HEK293 (cell line): ENCODE measurements around the gene TOM1L2.

Experiments
- CTCF ChIA-PET: fragments of 350-600 bp; formaldehyde crosslinking; extraction: SDS; loops from one replicate; lab custom pipeline; 2021; ENCODE audit warnings: antibody characterized with exemption; lab: Yijun Ruan, JAX
- POLR2A ChIA-PET: fragments of 300-600 bp; formaldehyde crosslinking; extraction: SDS; loops from one replicate; lab custom pipeline; 2020; ENCODE audit warnings: antibody characterized with exemption, inconsistent platforms; lab: Yijun Ruan, JAX
- H3K27ac ChIP-seq: fragments of 200-500 bp; sonication (Bioruptor generic); 2 replicates; pipeline ENCODE4 v1.5.1; 2014; ENCODE audit warnings: low read depth, low read length, control low read depth, inconsistent platforms; ENCODE audit errors: extremely low read depth
- H3K36me3 ChIP-seq, 2 experiments: fragments of 200-500 bp in 1 of 2; sonication (Bioruptor generic) in 1 of 2; 1 replicate in 1 of 2; 2 replicates in 1 of 2; pipeline ENCODE4 v1.5.1; 2014 to 2017; ENCODE audit warnings: inconsistent platforms in 2 of 2, low read length in 2 of 2; ENCODE audit not compliant: control insufficient read depth in 2 of 2, insufficient read depth in 1 of 2
- H3K4me1 ChIP-seq: fragments of 200-500 bp; sonication (Bioruptor generic); 2 replicates; pipeline ENCODE4 v1.5.1; 2014; ENCODE audit warnings: mild to moderate bottlenecking, low read length, inconsistent platforms; ENCODE audit not compliant: control insufficient read depth, insufficient read depth
- H3K4me3 ChIP-seq: 2 replicates; pipeline ENCODE4 v1.5.1; 2011; ENCODE audit warnings: low read depth, mild to moderate bottlenecking, control low read depth, low read length, moderate library complexity
- H3K9me3 ChIP-seq: fragments of 200-500 bp; sonication (Bioruptor generic); 2 replicates; pipeline ENCODE4 v1.5.1; 2014; ENCODE audit warnings: low read depth, low read length, inconsistent platforms; ENCODE audit not compliant: control insufficient read depth, insufficient read depth
- GLIS1 ChIP-seq: fragments of 450-650 bp; formaldehyde crosslinking; IDR thresholded peaks from 2 replicates; pipeline ENCODE4 v1.5.1; 2016; ENCODE audit warnings: missing biosample characterization, missing genetic modification characterization
- KLF10 ChIP-seq: fragments of 450-650 bp; IDR thresholded peaks from 2 replicates; pipeline ENCODE4 v1.5.1; 2018; ENCODE audit warnings: missing biosample characterization, mild to moderate bottlenecking, missing genetic modification characterization
- KLF8 ChIP-seq: fragments of 450-650 bp; formaldehyde crosslinking; IDR thresholded peaks from 2 replicates; pipeline ENCODE4 v1.5.1; 2016; ENCODE audit warnings: missing biosample characterization, missing genetic modification characterization
- OSR2 ChIP-seq: fragments of 450-650 bp; formaldehyde crosslinking; IDR thresholded peaks from 2 replicates; pipeline ENCODE4 v1.5.1; 2016; ENCODE audit warnings: missing biosample characterization, missing genetic modification characterization
- PATZ1 ChIP-seq: fragments of 450-650 bp; formaldehyde crosslinking; IDR thresholded peaks from 2 replicates; pipeline ENCODE4 v1.5.1; 2016; ENCODE audit warnings: missing biosample characterization, missing genetic modification characterization
- SALL2 ChIP-seq: fragments of 450-650 bp; formaldehyde crosslinking; IDR thresholded peaks from 2 replicates; pipeline ENCODE4 v1.5.0; 2017; ENCODE audit warnings: missing biosample characterization, mild to moderate bottlenecking, missing genetic modification characterization, borderline replicate concordance
- SCRT1 ChIP-seq: fragments of 450-650 bp; formaldehyde crosslinking; IDR thresholded peaks from 2 replicates; pipeline ENCODE4 v1.5.1; 2016; ENCODE audit warnings: missing biosample characterization, missing genetic modification characterization, borderline replicate concordance
- TCF7L2 ChIP-seq: IDR thresholded peaks from 2 replicates; pipeline ENCODE4 v1.6.1; 2011; ENCODE audit warnings: low read depth, mild to moderate bottlenecking, inconsistent platforms, low read length, moderate library complexity, borderline replicate concordance
- TRIM28 ChIP-seq: IDR thresholded peaks from 2 replicates; pipeline ENCODE4 v1.6.1; 2011; ENCODE audit warnings: low read length, control low read depth, borderline replicate concordance
- YY1 ChIP-seq: fragments of 450-650 bp; formaldehyde crosslinking; IDR thresholded peaks from 2 replicates; pipeline ENCODE4 v1.5.1; 2018; ENCODE audit warnings: missing biosample characterization, missing genetic modification characterization
- ZBTB20 ChIP-seq: fragments of 450-650 bp; formaldehyde crosslinking; IDR thresholded peaks from 2 replicates; pipeline ENCODE4 v1.5.1; 2016; ENCODE audit warnings: missing biosample characterization, missing genetic modification characterization
- ZBTB21 ChIP-seq: fragments of 450-650 bp; formaldehyde crosslinking; IDR thresholded peaks from 2 replicates; pipeline ENCODE4 v1.5.1; 2017; ENCODE audit warnings: missing biosample characterization, missing genetic modification characterization
- ZBTB8A ChIP-seq: fragments of 450-650 bp; formaldehyde crosslinking; IDR thresholded peaks from 2 replicates; pipeline ENCODE4 v1.5.1; 2016; ENCODE audit warnings: missing biosample characterization, missing genetic modification characterization
- ZNF16 ChIP-seq: fragments of 450-650 bp; formaldehyde crosslinking; IDR thresholded peaks from 2 replicates; pipeline ENCODE4 v1.5.1; 2016; ENCODE audit warnings: low read depth, missing biosample characterization, missing genetic modification characterization
- ZNF169 ChIP-seq: fragments of 450-650 bp; formaldehyde crosslinking; IDR thresholded peaks from 2 replicates; pipeline ENCODE4 v1.5.1; 2016; ENCODE audit warnings: missing biosample characterization, missing genetic modification characterization
- ZNF248 ChIP-seq: fragments of 450-650 bp; formaldehyde crosslinking; IDR thresholded peaks from 2 replicates; pipeline ENCODE4 v1.5.1; 2017; ENCODE audit warnings: missing biosample characterization, missing genetic modification characterization
- ZNF335 ChIP-seq: fragments of 450-650 bp; formaldehyde crosslinking; conservative IDR thresholded peaks from 2 replicates; pipeline ENCODE4 v1.5.1; 2016; ENCODE audit warnings: missing biosample characterization, missing genetic modification characterization
- TF ChIP-seq, protein P1 (sequence below): fragments of 450-650 bp; formaldehyde crosslinking; IDR thresholded peaks from 2 replicates; pipeline ENCODE4 v1.5.1; 2016; ENCODE audit warnings: missing biosample characterization, missing genetic modification characterization
- TF ChIP-seq, protein P2 (sequence below): fragments of 450-650 bp; formaldehyde crosslinking; IDR thresholded peaks from 2 replicates; pipeline ENCODE4 v1.5.1; 2016; ENCODE audit warnings: missing biosample characterization, missing genetic modification characterization, low read depth
- TF ChIP-seq, protein P3 (sequence below): fragments of 450-650 bp; formaldehyde crosslinking; IDR thresholded peaks from 2 replicates; pipeline ENCODE4; 2016; ENCODE audit warnings: missing biosample characterization, missing genetic modification characterization
- TF ChIP-seq, protein P4 (sequence below): fragments of 450-650 bp; formaldehyde crosslinking; IDR thresholded peaks from 2 replicates; pipeline ENCODE4 v1.5.1; 2016; ENCODE audit warnings: missing biosample characterization, missing genetic modification characterization, borderline replicate concordance

Gene TOM1L2

GRCh38 chr17:17934214-17934613 lies 38.0 kb downstream of the TOM1L2 start (continued):
- TF ChIP-seq, protein P1, sequence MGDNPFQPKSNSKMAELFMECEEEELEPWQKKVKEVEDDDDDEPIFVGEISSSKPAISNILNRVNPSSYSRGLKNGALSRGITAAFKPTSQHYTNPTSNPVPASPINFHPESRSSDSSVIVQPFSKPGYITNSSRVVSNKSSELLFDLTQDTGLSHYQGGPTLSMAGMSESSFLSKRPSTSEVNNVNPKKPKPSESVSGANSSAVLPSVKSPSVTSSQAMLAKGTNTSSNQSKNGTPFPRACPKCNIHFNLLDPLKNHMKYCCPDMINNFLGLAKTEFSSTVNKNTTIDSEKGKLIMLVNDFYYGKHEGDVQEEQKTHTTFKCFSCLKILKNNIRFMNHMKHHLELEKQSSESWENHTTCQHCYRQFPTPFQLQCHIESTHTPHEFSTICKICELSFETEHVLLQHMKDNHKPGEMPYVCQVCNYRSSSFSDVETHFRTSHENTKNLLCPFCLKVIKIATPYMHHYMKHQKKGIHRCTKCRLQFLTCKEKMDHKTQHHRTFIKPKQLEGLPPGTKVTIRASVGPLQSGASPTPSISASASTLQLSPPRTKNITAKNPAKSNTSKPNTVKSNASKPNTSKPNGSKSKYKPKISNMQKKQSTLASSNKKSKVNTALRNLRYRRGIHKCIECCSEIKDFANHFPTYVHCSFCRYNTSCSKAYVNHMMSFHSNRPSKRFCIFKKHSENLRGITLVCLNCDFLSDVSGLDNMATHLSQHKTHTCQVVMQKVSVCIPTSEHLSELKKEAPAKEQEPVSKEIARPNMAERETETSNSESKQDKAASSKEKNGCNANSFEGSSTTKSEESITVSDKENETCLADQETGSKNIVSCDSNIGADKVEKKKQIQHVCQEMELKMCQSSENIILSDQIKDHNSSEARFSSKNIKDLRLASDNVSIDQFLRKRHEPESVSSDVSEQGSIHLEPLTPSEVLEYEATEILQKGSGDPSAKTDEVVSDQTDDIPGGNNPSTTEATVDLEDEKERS (tag by site-specific recombination): no peak
- TF ChIP-seq KLF10 (tag by site-specific recombination) (no peak), ZBTB21 (0 out of 2 replicates have a peak, but pooled peaks have one; percentile 51), ZNF169 (no peak), KLF8 (no peak), PATZ1 (tag by site-specific recombination) (peak; percentile 31; the same call in 1 of the 2 replicates), GLIS1 (tag by site-specific recombination) (peak; percentile 72), YY1 (tag by site-specific recombination) (no peak), OSR2 (tag by site-specific recombination) (peak; percentile 43)
- TF ChIP-seq, protein P2, sequence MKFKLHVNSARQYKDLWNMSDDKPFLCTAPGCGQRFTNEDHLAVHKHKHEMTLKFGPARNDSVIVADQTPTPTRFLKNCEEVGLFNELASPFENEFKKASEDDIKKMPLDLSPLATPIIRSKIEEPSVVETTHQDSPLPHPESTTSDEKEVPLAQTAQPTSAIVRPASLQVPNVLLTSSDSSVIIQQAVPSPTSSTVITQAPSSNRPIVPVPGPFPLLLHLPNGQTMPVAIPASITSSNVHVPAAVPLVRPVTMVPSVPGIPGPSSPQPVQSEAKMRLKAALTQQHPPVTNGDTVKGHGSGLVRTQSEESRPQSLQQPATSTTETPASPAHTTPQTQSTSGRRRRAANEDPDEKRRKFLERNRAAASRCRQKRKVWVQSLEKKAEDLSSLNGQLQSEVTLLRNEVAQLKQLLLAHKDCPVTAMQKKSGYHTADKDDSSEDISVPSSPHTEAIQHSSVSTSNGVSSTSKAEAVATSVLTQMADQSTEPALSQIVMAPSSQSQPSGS (tag by site-specific recombination): peak; percentile 89

DNA sequence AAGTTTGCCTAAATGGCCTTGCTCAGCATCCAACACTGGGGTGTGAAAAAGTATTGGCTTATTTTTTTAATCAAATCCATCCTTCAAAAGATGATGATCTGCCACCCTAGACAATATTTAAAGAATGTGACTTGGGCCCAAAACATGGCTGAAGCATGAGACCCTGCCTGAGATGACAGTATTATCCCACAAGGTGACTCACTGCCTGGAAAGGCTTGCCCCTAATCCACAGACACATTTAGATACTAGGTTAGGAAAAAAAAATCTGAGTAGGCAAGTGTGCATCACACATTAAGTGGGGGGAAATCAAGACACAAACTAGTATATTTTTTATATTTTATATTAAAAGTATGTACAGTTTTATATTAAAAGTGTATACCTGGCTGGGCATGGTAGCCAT lies 38.4 kb downstream of the TOM1L2 start:
- TF ChIP-seq, protein P3, sequence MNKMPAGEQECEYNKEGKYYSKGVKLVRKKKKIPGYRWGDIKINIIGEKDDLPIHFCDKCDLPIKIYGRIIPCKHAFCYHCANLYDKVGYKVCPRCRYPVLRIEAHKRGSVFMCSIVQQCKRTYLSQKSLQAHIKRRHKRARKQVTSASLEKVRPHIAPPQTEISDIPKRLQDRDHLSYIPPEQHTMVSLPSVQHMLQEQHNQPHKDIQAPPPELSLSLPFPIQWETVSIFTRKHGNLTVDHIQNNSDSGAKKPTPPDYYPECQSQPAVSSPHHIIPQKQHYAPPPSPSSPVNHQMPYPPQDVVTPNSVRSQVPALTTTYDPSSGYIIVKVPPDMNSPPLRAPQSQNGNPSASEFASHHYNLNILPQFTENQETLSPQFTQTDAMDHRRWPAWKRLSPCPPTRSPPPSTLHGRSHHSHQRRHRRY (tag by site-specific recombination): no peak
- TF ChIP-seq ZNF335 (tag by site-specific recombination): 0 out of 2 replicates have a peak, but pooled peaks have one; percentile 21
- TF ChIP-seq, all 188 proteins: peak for 1
- ChIA-PET CTCF (interaction anchor here (0.8 to 1.1 kb wide), 2 partner anchors 44 to 100 kb away, joined by 3 read pairs; no protein-coding TSS in a partner anchor), POLR2A (interaction anchor here (0.6 to 2.6 kb wide), 2 partner anchors 12 to 21 kb away, joined by 3 to 9 read pairs; no protein-coding TSS in a partner anchor)
- no peak overlapping the region for H3K27ac ChIP-seq
- peaks cover 17% of the 10 kb centered on the region for H3K4me1 ChIP-seq
- H3K36me3 ChIP-seq: no peaks in the 10 kb centered on the region
- H3K4me3 ChIP-seq: no peak overlapping the region
- H3K9me3 ChIP-seq: no peaks in the 10 kb centered on the region

DNA sequence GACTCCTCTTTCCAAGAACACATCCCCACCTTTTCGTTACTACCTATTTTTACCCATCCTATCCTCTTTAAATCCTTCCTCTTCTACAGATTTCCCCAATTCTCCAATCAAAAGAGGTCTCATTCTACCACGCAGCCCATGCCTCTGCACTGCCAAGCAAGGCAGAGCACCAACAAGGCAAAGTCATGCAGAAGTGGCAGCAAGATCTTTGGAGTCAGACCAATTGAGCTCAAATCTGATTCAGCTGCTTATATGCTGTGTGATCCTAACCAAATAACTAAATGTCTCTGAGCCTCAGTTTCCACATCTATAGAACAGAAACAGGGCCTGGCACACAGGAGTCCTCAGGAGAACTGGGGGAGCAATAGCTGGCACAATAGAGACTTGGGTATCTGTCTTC lies 41.0 kb downstream of the TOM1L2 start:
- ChIA-PET CTCF (interaction anchor here (0.7 to 1.2 kb wide), 6 partner anchors 11 to 250 kb away, joined by 3 to 7 read pairs (median 4); partner anchors contain the start of gene RAI1), POLR2A (interaction anchor here (0.6 to 1.3 kb wide), 2 partner anchors 12 to 99 kb away, joined by 3 to 4 read pairs; no protein-coding TSS in a partner anchor)
- no peak overlapping the region for H3K27ac ChIP-seq
- peaks cover 10% of the 10 kb centered on the region for H3K4me1 ChIP-seq
- no peaks in the 10 kb centered on the region for H3K36me3 ChIP-seq
- H3K4me3 ChIP-seq: no peak overlapping the region
- no peaks in the 10 kb centered on the region for H3K9me3 ChIP-seq
- TF ChIP-seq TCF7L2 (no peak), ZBTB8A (tag by site-specific recombination) (no peak), ZBTB20 (tag by site-specific recombination) (no peak), TRIM28 (no peak), SALL2 (tag by site-specific recombination) (no peak), SCRT1 (tag by site-specific recombination) (no peak), ZNF248 (tag by site-specific recombination) (no peak), ZNF16 (tag by site-specific recombination) (no peak)
- TF ChIP-seq, protein P4, sequence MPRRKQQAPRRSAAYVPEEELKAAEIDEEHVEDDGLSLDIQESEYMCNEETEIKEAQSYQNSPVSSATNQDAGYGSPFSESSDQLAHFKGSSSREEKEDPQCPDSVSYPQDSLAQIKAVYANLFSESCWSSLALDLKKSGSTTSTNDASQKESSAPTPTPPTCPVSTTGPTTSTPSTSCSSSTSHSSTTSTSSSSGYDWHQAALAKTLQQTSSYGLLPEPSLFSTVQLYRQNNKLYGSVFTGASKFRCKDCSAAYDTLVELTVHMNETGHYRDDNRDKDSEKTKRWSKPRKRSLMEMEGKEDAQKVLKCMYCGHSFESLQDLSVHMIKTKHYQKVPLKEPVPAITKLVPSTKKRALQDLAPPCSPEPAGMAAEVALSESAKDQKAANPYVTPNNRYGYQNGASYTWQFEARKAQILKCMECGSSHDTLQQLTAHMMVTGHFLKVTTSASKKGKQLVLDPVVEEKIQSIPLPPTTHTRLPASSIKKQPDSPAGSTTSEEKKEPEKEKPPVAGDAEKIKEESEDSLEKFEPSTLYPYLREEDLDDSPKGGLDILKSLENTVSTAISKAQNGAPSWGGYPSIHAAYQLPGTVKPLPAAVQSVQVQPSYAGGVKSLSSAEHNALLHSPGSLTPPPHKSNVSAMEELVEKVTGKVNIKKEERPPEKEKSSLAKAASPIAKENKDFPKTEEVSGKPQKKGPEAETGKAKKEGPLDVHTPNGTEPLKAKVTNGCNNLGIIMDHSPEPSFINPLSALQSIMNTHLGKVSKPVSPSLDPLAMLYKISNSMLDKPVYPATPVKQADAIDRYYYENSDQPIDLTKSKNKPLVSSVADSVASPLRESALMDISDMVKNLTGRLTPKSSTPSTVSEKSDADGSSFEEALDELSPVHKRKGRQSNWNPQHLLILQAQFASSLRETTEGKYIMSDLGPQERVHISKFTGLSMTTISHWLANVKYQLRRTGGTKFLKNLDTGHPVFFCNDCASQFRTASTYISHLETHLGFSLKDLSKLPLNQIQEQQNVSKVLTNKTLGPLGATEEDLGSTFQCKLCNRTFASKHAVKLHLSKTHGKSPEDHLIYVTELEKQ: no peak
